ENCODE measurements around the gene IFITM2.

IFITM2 gene

DNA sequence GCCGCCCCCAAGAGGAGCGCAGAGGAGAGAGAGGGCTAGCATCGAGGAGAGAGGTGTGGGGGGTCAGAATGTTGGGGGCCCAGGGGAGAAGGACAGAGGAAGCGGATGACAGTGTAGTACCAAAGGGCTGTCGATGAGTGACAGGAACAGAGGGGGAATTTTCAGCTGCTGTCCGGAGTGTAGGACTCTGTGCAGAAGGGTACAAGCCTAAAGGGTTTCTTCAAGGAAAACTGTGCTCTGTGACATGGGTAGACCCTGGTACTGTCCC is 34.8 kb upstream of the IFITM2 start:
- H3K4me2 ChIP-seq (ENCODE audit: low read length): no peak overlapping the region
- H3K9me3 ChIP-seq (replicated peaks; ENCODE audit: low read length): no peaks in the 10 kb centered on the region
- no peaks in the 10 kb centered on the region for H3K4me1 ChIP-seq (ENCODE audit: control insufficient read depth, insufficient read depth, low read length)
- no peaks in the 10 kb centered on the region for H3K36me3 ChIP-seq (ENCODE audit: insufficient read depth, low read length)
- peaks cover 60% of the 10 kb centered on the region for H3K27me3 ChIP-seq (ENCODE audit: control insufficient read depth, insufficient read depth, low read length)
- H3K9ac ChIP-seq (ENCODE audit: low read depth, low read length): no peak overlapping the region
- no peak overlapping the region for H3K4me3 ChIP-seq (ENCODE audit: low read length)

- H3K9me3 ChIP-seq (replicated peaks; ENCODE audit: low read length): no peaks in the 10 kb centered on the region
- H3K4me1 ChIP-seq (ENCODE audit: control insufficient read depth, insufficient read depth, low read length): no peaks in the 10 kb centered on the region
- H3K9ac ChIP-seq (ENCODE audit: low read depth, low read length): no peak overlapping the region
- no peaks in the 10 kb centered on the region for H3K36me3 ChIP-seq (ENCODE audit: insufficient read depth, low read length)
- H3K4me2 ChIP-seq (ENCODE audit: low read length): no peak overlapping the region
- H3K4me3 ChIP-seq (ENCODE audit: low read length): no peak overlapping the region
- peaks cover 76% of the 10 kb centered on the region for H3K27me3 ChIP-seq (ENCODE audit: control insufficient read depth, insufficient read depth, low read length)
Observed at GRCh38 chr11:276219-276618, 31.4 kb upstream of the IFITM2 start.

GRCh38 chr11:278001-278951 is 29.3 kb upstream of the IFITM2 start, which contains the start of gene NLRP6:
Gene NLRP6, plus strand, starts transcription at chr11:278407. Its CDS starts 163 bp downstream, at chr11:278570.
- H3K9ac ChIP-seq (ENCODE audit: low read depth, low read length): no peak within 1 kb of the TSS

GRCh38 chr11:279040-279965 is 28.3 kb upstream of the IFITM2 start:
- no peak overlapping the region for H3K4me3 ChIP-seq (ENCODE audit: low read length)

More at GRCh38 chr11:278001-278951, 29.3 kb upstream of the IFITM2 start, which contains the start of gene NLRP6:
- Histone ChIP-seq H3K4me2 (ENCODE audit: low read length) (no peak within 1 kb of the TSS), H3K27me3 (ENCODE audit: control insufficient read depth, insufficient read depth, low read length) (peaks cover 82% of the 10 kb centered on the region), H3K4me3 (ENCODE audit: low read length) (no peak within 1 kb of the TSS), H3K36me3 (ENCODE audit: insufficient read depth, low read length) (no peaks in the 10 kb centered on the region), H3K9me3 (replicated peaks; ENCODE audit: low read length) (no peaks in the 10 kb centered on the region), H3K4me1 (ENCODE audit: control insufficient read depth, insufficient read depth, low read length) (no peaks in the 10 kb centered on the region)

DNA sequence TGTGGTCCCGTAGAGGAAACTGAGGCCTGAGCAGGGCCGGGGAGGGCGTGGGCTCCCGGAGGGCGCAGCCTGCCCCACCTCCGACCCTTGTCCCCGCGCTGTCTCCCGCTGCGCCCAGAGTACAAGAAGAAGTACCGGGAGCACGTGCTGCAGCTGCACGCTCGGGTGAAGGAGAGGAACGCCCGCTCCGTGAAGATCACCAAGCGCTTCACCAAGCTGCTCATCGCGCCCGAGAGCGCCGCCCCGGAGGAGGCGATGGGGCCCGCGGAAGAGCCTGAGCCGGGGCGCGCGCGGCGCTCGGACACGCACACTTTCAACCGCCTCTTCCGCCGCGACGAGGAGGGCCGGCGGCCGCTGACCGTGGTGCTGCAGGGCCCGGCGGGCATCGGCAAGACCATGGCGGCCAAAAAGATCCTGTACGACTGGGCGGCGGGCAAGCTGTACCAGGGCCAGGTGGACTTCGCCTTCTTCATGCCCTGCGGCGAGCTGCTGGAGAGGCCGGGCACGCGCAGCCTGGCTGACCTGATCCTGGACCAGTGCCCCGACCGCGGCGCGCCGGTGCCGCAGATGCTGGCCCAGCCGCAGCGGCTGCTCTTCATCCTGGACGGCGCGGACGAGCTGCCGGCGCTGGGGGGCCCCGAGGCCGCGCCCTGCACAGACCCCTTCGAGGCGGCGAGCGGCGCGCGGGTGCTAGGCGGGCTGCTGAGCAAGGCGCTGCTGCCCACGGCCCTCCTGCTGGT is 27.5 kb upstream of the IFITM2 start:
- Histone ChIP-seq H3K36me3 (ENCODE audit: insufficient read depth, low read length) (no peaks in the 10 kb centered on the region), H3K27me3 (ENCODE audit: control insufficient read depth, insufficient read depth, low read length) (peaks cover 73% of the 10 kb centered on the region), H3K9me3 (replicated peaks; ENCODE audit: low read length) (no peaks in the 10 kb centered on the region), H3K4me2 (ENCODE audit: low read length) (peak overlapping the region; percentile 52), H3K9ac (ENCODE audit: low read depth, low read length) (no peak overlapping the region), H3K4me1 (ENCODE audit: control insufficient read depth, insufficient read depth, low read length) (no peaks in the 10 kb centered on the region), H3K4me3 (ENCODE audit: low read length) (no peak overlapping the region)

More at GRCh38 chr11:279040-279965, 28.3 kb upstream of the IFITM2 start:
- H3K4me1 ChIP-seq (ENCODE audit: control insufficient read depth, insufficient read depth, low read length): no peaks in the 10 kb centered on the region
- no peak overlapping the region for H3K4me2 ChIP-seq (ENCODE audit: low read length)
- peaks cover 80% of the 10 kb centered on the region for H3K27me3 ChIP-seq (ENCODE audit: control insufficient read depth, insufficient read depth, low read length)
- no peaks in the 10 kb centered on the region for H3K9me3 ChIP-seq (replicated peaks; ENCODE audit: low read length)
- no peak overlapping the region for H3K9ac ChIP-seq (ENCODE audit: low read depth, low read length)
- H3K36me3 ChIP-seq (ENCODE audit: insufficient read depth, low read length): no peaks in the 10 kb centered on the region

GRCh38 chr11:280706-281485 is 26.7 kb upstream of the IFITM2 start:
- no peak overlapping the region for H3K4me3 ChIP-seq (ENCODE audit: low read length)

DNA sequence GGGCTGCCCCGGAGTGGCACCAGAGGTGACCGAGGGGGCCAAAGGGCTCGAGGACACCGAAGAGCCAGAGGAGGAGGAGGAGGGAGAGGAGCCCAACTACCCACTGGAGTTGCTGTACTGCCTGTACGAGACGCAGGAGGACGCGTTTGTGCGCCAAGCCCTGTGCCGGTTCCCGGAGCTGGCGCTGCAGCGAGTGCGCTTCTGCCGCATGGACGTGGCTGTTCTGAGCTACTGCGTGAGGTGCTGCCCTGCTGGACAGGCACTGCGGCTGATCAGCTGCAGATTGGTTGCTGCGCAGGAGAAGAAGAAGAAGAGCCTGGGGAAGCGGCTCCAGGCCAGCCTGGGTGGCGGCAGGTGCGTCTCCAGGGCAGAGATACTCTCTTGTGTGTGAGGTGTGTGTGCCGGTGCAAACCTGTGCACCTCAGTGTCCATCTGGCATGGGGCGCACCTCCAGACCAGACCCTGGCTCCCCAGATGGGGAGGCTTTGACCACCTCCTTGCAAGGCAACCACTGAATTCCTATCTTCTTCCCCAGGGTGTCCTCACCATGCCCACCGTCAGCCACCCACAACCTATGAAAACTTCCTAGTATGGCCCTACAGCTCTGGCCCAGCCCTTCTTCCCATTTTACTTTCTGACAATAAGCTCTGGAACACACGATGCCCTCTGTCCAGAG is 26.0 kb upstream of the IFITM2 start:
- Histone ChIP-seq H3K4me1 (ENCODE audit: control insufficient read depth, insufficient read depth, low read length) (no peaks in the 10 kb centered on the region), H3K4me3 (ENCODE audit: low read length) (no peak overlapping the region), H3K9me3 (replicated peaks; ENCODE audit: low read length) (no peaks in the 10 kb centered on the region), H3K27me3 (ENCODE audit: control insufficient read depth, insufficient read depth, low read length) (peaks cover 67% of the 10 kb centered on the region), H3K9ac (ENCODE audit: low read depth, low read length) (no peak overlapping the region), H3K4me2 (ENCODE audit: low read length) (no peak overlapping the region), H3K36me3 (ENCODE audit: insufficient read depth, low read length) (no peaks in the 10 kb centered on the region)

More at GRCh38 chr11:280706-281485, 26.7 kb upstream of the IFITM2 start:
- H3K4me2 ChIP-seq (ENCODE audit: low read length): no peak overlapping the region
- H3K9me3 ChIP-seq (replicated peaks; ENCODE audit: low read length): no peaks in the 10 kb centered on the region
- no peaks in the 10 kb centered on the region for H3K36me3 ChIP-seq (ENCODE audit: insufficient read depth, low read length)
- H3K27me3 ChIP-seq (ENCODE audit: control insufficient read depth, insufficient read depth, low read length): peaks cover 68% of the 10 kb centered on the region
- H3K9ac ChIP-seq (ENCODE audit: low read depth, low read length): no peak overlapping the region
- H3K4me1 ChIP-seq (ENCODE audit: control insufficient read depth, insufficient read depth, low read length): no peaks in the 10 kb centered on the region

DNA sequence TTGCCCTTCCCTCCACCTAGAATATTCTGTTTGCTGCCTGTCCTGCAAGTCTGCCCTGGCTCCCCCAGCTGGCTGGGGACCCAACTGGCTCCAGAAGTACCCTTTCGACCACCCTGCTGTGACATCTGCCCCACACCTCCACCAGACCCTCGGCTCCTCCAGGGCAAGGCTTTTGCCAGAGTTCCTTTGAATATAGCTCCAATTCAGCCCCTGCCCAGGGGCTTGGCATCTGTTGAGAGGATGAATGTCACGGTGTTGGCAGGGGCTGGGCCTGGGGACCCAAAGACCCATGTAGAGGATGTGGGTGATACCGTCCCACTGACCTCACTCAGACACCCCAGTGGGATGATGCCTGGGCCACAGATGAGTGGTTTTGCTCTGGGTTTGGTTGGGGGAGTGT is 25.4 kb upstream of the IFITM2 start:
- no peaks in the 10 kb centered on the region for H3K9me3 ChIP-seq (replicated peaks; ENCODE audit: low read length)
- no peak overlapping the region for H3K4me3 ChIP-seq (ENCODE audit: low read length)
- no peaks in the 10 kb centered on the region for H3K36me3 ChIP-seq (ENCODE audit: insufficient read depth, low read length)
- peaks cover 65% of the 10 kb centered on the region for H3K27me3 ChIP-seq (ENCODE audit: control insufficient read depth, insufficient read depth, low read length)
- no peak overlapping the region for H3K4me2 ChIP-seq (ENCODE audit: low read length)
- H3K4me1 ChIP-seq (ENCODE audit: control insufficient read depth, insufficient read depth, low read length): no peaks in the 10 kb centered on the region
- no peak overlapping the region for H3K9ac ChIP-seq (ENCODE audit: low read depth, low read length)

DNA sequence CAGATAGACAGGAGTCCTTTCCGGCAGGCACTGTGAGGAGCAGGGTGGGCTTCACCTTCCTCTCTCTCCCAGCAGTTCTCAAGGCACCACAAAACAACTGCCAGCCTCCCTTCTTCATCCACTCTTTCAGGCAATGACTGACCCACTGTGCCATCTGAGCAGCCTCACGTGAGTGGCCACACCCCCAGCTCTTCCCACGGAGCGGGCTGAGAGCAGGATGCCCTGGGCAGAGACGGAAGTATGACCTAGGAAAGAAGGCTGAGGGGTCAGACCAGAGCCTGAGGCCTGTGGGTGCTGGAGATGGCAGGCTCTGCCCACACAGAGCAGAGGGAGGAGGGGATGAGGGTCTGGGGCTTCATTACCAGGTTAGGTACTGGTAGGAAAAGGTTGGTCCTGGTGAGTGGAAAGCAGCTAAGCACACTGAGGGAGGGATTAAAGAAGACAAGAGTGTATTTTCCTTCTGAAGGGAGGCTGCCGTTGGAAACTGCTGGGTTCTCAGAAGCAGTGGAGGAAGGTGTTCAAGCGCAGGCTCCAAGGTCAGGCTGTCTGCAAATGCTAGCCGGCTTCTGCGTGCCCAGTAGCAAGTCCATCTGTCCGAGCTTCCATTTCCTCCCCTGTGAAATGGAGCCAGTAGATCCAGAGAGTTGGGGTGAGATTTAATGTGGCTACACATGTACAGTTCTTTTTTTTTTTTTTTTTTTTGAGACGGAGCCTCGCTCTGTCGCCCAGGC is 24.8 kb upstream of the IFITM2 start:
- H3K9ac ChIP-seq (ENCODE audit: low read depth, low read length): no peak overlapping the region
- no peak overlapping the region for H3K4me3 ChIP-seq (ENCODE audit: low read length)
- no peak overlapping the region for H3K4me2 ChIP-seq (ENCODE audit: low read length)
- H3K4me1 ChIP-seq (ENCODE audit: control insufficient read depth, insufficient read depth, low read length): no peaks in the 10 kb centered on the region
- no peaks in the 10 kb centered on the region for H3K36me3 ChIP-seq (ENCODE audit: insufficient read depth, low read length)
- H3K27me3 ChIP-seq (ENCODE audit: control insufficient read depth, insufficient read depth, low read length): peaks cover 67% of the 10 kb centered on the region
- H3K9me3 ChIP-seq (replicated peaks; ENCODE audit: low read length): no peaks in the 10 kb centered on the region
